WI38 (cell line): ENCODE measurements around the gene ACSM3.
"Not testable (repeated sequence)": the region's sequence is repeated elsewhere in the genome, so short reads cannot be mapped to it uniquely, and the experiment has no call there.

Source experiments
- H3K4me3 ChIP-seq: 2 replicates; pipeline ENCODE4 v1.5.1; 2011; ENCODE audit warnings: low read depth, mild to moderate bottlenecking, control low read depth, low read length
- CTCF ChIP-seq: IDR thresholded peaks from 2 replicates; pipeline ENCODE4 v1.5.1; 2012; ENCODE audit warnings: low read depth, mild to moderate bottlenecking, control low read depth, low read length

The ACSM3 gene

GRCh38 chr16:20760346-20760745, 3.5 kb upstream of the ACSM3 start:
- TF ChIP-seq CTCF, result no peak

GRCh38 chr16:20761175-20761574, 2.6 kb upstream of the ACSM3 start:
- TF ChIP-seq CTCF, result no peak
- no peak overlapping the region for H3K4me3 ChIP-seq

More at GRCh38 chr16:20760346-20760745, 3.5 kb upstream of the ACSM3 start:
- no peak overlapping the region for H3K4me3 ChIP-seq

GRCh38 chr16:20762404-20763123, 1.2 kb upstream of the ACSM3 start:
- TF ChIP-seq CTCF, result no peak
- H3K4me3 ChIP-seq, result no peak overlapping the region

GRCh38 chr16:20764448-20764847, 634 bp downstream of the ACSM3 start:
- not testable (repeated sequence) for H3K4me3 ChIP-seq

- TF ChIP-seq CTCF, result no peak
- no peak overlapping the region for H3K4me3 ChIP-seq
These were observed 1.9 kb downstream of the ACSM3 start for GRCh38 chr16:20765732-20766131.

GRCh38 chr16:20766294-20766693, 2.5 kb downstream of the ACSM3 start:
- no peak overlapping the region for H3K4me3 ChIP-seq
- no peak for TF ChIP-seq CTCF

- no peak overlapping the region for H3K4me3 ChIP-seq
- no peak for TF ChIP-seq CTCF
These were observed 3.8 kb downstream of the ACSM3 start for GRCh38 chr16:20767577-20767976.

- TF ChIP-seq CTCF, result no peak
- no peak overlapping the region for H3K4me3 ChIP-seq
These were observed 4.3 kb downstream of the ACSM3 start for GRCh38 chr16:20768121-20768520.
